ENCODE measurements around the gene DEGS2. TPM values are rescaled to one million over a fixed set of nuclear protein-coding genes. Genes with fewer than 3 reads are reported as not detected.

Gene DEGS2
- total RNA-seq, 2 donors from 2014 or later: 7.3 to 10.5 TPM

DNA sequence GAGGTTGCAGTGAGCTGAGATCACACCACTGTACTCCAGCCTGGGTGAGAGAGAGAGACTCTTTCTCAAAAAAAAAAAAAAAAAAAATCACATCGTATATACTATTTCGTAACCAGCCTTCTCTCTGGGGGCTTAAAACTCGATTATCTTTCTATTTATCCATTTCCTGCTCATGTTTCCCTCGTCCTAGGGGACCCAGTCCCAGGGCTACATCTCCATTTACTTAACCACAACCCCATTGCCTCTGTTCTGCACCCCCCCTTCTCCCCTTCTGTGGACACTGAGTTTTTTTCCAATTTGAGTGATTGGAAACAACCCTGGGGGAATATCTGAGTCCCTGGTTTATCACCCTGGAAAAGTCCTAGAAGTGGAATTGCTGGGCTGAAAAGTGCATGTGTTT lies 43.3 kb upstream of the DEGS2 start:
- TF ChIP-seq, protein P1, sequence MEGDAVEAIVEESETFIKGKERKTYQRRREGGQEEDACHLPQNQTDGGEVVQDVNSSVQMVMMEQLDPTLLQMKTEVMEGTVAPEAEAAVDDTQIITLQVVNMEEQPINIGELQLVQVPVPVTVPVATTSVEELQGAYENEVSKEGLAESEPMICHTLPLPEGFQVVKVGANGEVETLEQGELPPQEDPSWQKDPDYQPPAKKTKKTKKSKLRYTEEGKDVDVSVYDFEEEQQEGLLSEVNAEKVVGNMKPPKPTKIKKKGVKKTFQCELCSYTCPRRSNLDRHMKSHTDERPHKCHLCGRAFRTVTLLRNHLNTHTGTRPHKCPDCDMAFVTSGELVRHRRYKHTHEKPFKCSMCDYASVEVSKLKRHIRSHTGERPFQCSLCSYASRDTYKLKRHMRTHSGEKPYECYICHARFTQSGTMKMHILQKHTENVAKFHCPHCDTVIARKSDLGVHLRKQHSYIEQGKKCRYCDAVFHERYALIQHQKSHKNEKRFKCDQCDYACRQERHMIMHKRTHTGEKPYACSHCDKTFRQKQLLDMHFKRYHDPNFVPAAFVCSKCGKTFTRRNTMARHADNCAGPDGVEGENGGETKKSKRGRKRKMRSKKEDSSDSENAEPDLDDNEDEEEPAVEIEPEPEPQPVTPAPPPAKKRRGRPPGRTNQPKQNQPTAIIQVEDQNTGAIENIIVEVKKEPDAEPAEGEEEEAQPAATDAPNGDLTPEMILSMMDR (IDR thresholded peaks at IDR 0.05): no peak
- TF ChIP-seq POLR2A (IDR thresholded peaks at IDR 0.05): no peak
- Histone ChIP-seq H3K4me1 (peaks cover 19% of the 10 kb centered on the region), H3K36me3 (replicated peaks in 1 of 2; ENCODE audit: insufficient read depth in 1 of 2, low read depth in 2 of 2) (no peaks in the 10 kb centered on the region), H3K9me3 (no peaks in the 10 kb centered on the region), H3K27me3 (no peaks in the 10 kb centered on the region), H3K4me3 (no peak overlapping the region), H3K27ac (no peak overlapping the region)
- DNase-seq (no peak), ATAC-seq (no peak)
- intact Hi-C loops (cut with DNase I): no loop called here
- WGBS, 2 donors: 67 to 70% methylated on average over 4 of the region's 4 CpGs

DNA sequence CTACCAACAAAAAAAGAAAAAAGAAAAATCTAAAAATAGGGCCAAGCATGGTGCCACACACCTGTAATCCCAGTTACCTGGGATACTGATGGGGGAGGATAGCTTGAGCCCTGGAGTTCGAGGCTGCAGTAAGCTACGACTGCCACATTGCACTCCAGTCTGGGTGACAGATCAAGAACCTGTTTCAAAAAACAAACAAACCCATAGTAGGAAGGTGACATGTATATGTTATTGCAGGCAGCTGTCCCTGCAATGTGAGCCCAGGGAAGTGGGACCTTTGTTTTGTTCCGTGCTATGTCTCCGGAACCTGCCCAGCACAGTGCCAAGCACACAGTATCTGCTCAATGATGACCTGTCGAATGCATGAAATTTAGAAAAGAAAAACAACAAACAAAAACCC lies 42.3 kb upstream of the DEGS2 start:
- H3K36me3 ChIP-seq (replicated peaks in 1 of 2; ENCODE audit: insufficient read depth in 1 of 2, low read depth in 2 of 2): no peaks in the 10 kb centered on the region
- H3K27ac ChIP-seq: no peak overlapping the region
- ATAC-seq (no peak), DNase-seq (no peak)
- TF ChIP-seq POLR2A (IDR thresholded peaks at IDR 0.05): no peak
- TF ChIP-seq, protein P1 (IDR thresholded peaks at IDR 0.05): no peak
- 82 to 83% methylated on average over 5 of the region's 5 CpGs for WGBS, 2 donors
- peaks cover 19% of the 10 kb centered on the region for H3K4me1 ChIP-seq
- no peaks in the 10 kb centered on the region for H3K9me3 ChIP-seq
- intact Hi-C loops (cut with DNase I): no loop called here
- no peaks in the 10 kb centered on the region for H3K27me3 ChIP-seq
- H3K4me3 ChIP-seq: no peak overlapping the region

DNA sequence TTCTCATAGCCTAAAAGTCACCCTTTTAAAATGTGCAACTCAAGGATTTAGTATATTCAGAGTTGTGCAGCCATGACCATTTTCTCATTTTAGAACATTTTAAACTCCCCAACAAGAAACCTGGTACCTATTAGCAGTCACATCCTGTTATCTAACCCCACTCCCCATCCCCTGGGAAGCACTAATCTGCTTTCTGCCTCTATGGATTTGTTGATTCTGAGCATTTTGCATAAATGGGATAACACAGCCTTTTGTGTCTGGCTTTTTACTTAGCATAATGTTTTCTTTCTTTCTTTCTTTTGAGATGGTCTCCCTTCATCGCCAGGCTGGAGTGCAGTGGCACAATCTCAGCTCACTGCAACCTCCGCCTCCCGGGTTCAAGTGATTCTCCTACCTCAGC lies 40.9 kb upstream of the DEGS2 start:
- whole genome bisulfite sequencing, 2 donors: 86 to 93% methylated on average over 3 of the region's 3 CpGs
- no peak for DNase-seq
- H3K4me3 ChIP-seq: no peak overlapping the region
- ATAC-seq: no peak
- TF ChIP-seq, protein P1 (IDR thresholded peaks at IDR 0.05): no peak
- no peak for TF ChIP-seq POLR2A (IDR thresholded peaks at IDR 0.05)
- peaks cover 18% of the 10 kb centered on the region for H3K4me1 ChIP-seq
- intact Hi-C loops (cut with DNase I): no loop called here
- no peaks in the 10 kb centered on the region for H3K27me3 ChIP-seq
- H3K36me3 ChIP-seq (replicated peaks in 1 of 2; ENCODE audit: insufficient read depth in 1 of 2, low read depth in 2 of 2): no peaks in the 10 kb centered on the region
- no peak overlapping the region for H3K27ac ChIP-seq
- no peaks in the 10 kb centered on the region for H3K9me3 ChIP-seq

DNA sequence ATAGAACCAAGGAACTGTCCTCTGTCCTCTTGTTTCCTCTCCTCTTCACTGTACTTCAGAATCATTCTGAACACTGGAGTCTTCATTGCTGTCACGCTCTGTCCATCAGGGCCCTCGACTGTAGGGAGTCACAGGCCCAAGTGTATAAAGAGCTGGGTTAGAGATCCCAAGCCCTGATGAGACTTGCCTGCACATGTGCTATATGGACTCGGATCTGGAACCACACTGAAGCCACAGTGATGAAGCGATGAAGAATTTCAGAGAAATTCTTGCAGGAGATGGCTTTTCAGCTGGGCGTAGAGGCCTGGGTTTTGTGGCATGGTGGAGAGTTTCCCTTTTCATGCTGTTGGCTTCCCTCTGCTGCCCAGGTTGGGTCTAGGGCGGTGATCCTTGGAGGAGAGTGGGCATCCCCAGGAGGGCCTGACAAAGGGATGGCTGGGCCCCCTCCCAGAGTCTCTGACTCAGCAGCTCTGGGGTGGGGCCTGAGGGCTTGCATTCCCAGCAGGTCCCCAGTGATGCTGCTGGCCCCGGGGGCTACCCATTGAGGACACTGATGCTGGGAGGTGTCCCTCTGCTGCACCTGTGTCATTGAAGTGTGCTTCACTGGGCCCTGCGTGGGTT lies 39.9 kb upstream of the DEGS2 start:
- DNase-seq: no peak
- ATAC-seq: no peak
- no peak overlapping the region for H3K27ac ChIP-seq
- 87 to 88% methylated on average over 8 of the region's 8 CpGs for WGBS, 2 donors
- no peak for TF ChIP-seq POLR2A (IDR thresholded peaks at IDR 0.05)
- TF ChIP-seq, protein P1 (IDR thresholded peaks at IDR 0.05): no peak
- H3K36me3 ChIP-seq (replicated peaks in 1 of 2; ENCODE audit: insufficient read depth in 1 of 2, low read depth in 2 of 2): no peaks in the 10 kb centered on the region
- no peaks in the 10 kb centered on the region for H3K9me3 ChIP-seq
- H3K4me1 ChIP-seq: peaks cover 9% of the 10 kb centered on the region
- intact Hi-C loops (cut with DNase I): no loop called here
- H3K4me3 ChIP-seq: no peak overlapping the region
- H3K27me3 ChIP-seq: no peaks in the 10 kb centered on the region

All from body of pancreas (tissue), 4 donors.